OCI-LY1 (cell line): ENCODE measurements around the gene SCNN1G.
A peak's percentile ranks its signal among the peaks of the same experiment; 100 is the strongest.

Experiments
- H2AFZ ChIP-seq: fragments of 200-600 bp; sonication (generic), shearing (Covaris generic); 2 replicates; pipeline ENCODE4 v1.6.0; 2014; ENCODE audit warnings: antibody characterized with exemption, mild to moderate bottlenecking, low read length
- H3F3A ChIP-seq: fragments of 200-600 bp; sonication (generic), shearing (Covaris generic); 2 replicates; pipeline ENCODE4 v1.6.0; 2014; ENCODE audit warnings: mild to moderate bottlenecking, antibody characterized with exemption, low read length, moderate library complexity; ENCODE audit not compliant: insufficient read depth
- H3K27ac ChIP-seq: fragments of 200-600 bp; sonication (generic); 2 replicates; pipeline ENCODE4 v1.5.1; 2014; ENCODE audit warnings: low read length, mixed run types, mild to moderate bottlenecking, low read depth; ENCODE audit not compliant: poor library complexity, severe bottlenecking
- H3K27me3 ChIP-seq: fragments of 200-600 bp; sonication (generic); 2 replicates; pipeline ENCODE4 v1.6.0; 2014; ENCODE audit warnings: antibody characterized with exemption, mild to moderate bottlenecking, low read length, moderate library complexity; ENCODE audit not compliant: insufficient read depth
- H3K36me3 ChIP-seq: fragments of 200-600 bp; sonication (generic); 2 replicates; pipeline ENCODE4 v1.6.1; 2014; ENCODE audit warnings: mild to moderate bottlenecking, antibody characterized with exemption, low read length, moderate library complexity, mixed read lengths; ENCODE audit not compliant: insufficient read depth
- H3K4me1 ChIP-seq: fragments of 200-600 bp; sonication (generic); 2 replicates; pipeline ENCODE4 v1.5.1; 2014; ENCODE audit warnings: mild to moderate bottlenecking, low read length, moderate library complexity; ENCODE audit not compliant: insufficient read depth, severe bottlenecking
- H3K4me2 ChIP-seq: fragments of 200-600 bp; sonication (generic), shearing (Covaris generic); 2 replicates; pipeline ENCODE4 v1.6.1; 2014; ENCODE audit warnings: low read length
- H3K4me3 ChIP-seq: fragments of 200-600 bp; sonication (generic); 2 replicates; pipeline ENCODE4 v1.5.1; 2014; ENCODE audit warnings: low read length, low read depth, mild to moderate bottlenecking, mixed read lengths; ENCODE audit not compliant: poor library complexity, severe bottlenecking
- H3K79me2 ChIP-seq: fragments of 200-600 bp; shearing (Covaris generic); 2 replicates; pipeline ENCODE4 v1.6.1; 2016; ENCODE audit warnings: mixed run types, low read length, mixed read lengths; ENCODE audit not compliant: insufficient read depth
- H3K9ac ChIP-seq: fragments of 200-600 bp; sonication (generic), shearing (Covaris generic); 2 replicates; pipeline ENCODE4 v1.6.1; 2014; ENCODE audit warnings: mild to moderate bottlenecking, low read length, mixed read lengths
- H3K9me2 ChIP-seq: fragments of 200-600 bp; sonication (generic), shearing (Covaris generic); 2 replicates; pipeline ENCODE4 v1.6.1; 2014; ENCODE audit warnings: low read depth, mild to moderate bottlenecking, low read length, mixed read lengths
- H3K9me3 ChIP-seq: fragments of 200-600 bp; shearing (Covaris generic); 2 replicates; pipeline ENCODE4 v1.6.1; 2014; ENCODE audit warnings: low read length, mixed read lengths
- H4K20me1 ChIP-seq: fragments of 200-600 bp; sonication (generic), shearing (Covaris generic); 2 replicates; pipeline ENCODE4 v1.6.0; 2016; ENCODE audit warnings: mild to moderate bottlenecking, low read length; ENCODE audit not compliant: insufficient read depth
- CTCF ChIP-seq: fragments of 200-600 bp; sonication (generic), shearing (Covaris generic); IDR thresholded peaks from 2 replicates; pipeline ENCODE4 v1.5.1; 2017; ENCODE audit warnings: mild to moderate bottlenecking, antibody characterized with exemption, low read length, moderate library complexity, mixed read lengths
- EZH2 ChIP-seq: fragments of 200-600 bp; sonication (generic), shearing (Covaris generic); IDR thresholded peaks from 2 replicates; pipeline ENCODE4 v1.8.0; 2017; ENCODE audit warnings: borderline replicate concordance, mixed run types, mild to moderate bottlenecking, antibody characterized with exemption, low read length, moderate library complexity, mixed read lengths

Gene SCNN1G

GRCh38 chr16:23175651-23176050, 6.9 kb upstream of the SCNN1G start:
- Histone ChIP-seq H4K20me1 (no peaks in the 10 kb centered on the region), H3K4me2 (no peak overlapping the region), H3K9ac (no peak overlapping the region), H3F3A (no peaks in the 10 kb centered on the region), H3K4me3 (no peak overlapping the region), H3K9me3 (no peaks in the 10 kb centered on the region), H3K36me3 (no peaks in the 10 kb centered on the region), H3K27me3 (no peaks in the 10 kb centered on the region), H3K27ac (no peak overlapping the region), H3K4me1 (no peaks in the 10 kb centered on the region), H3K9me2 (no peaks in the 10 kb centered on the region), H2AFZ (no peak overlapping the region), H3K79me2 (no peaks in the 10 kb centered on the region)
- no peak for TF ChIP-seq CTCF
- TF ChIP-seq EZH2 = no peak

- no peak overlapping the region for H3K4me2 ChIP-seq
- no peak overlapping the region for H3K27ac ChIP-seq
- no peaks in the 10 kb centered on the region for H3K79me2 ChIP-seq
- H3K27me3 ChIP-seq = no peaks in the 10 kb centered on the region
- H3F3A ChIP-seq = no peaks in the 10 kb centered on the region
- H3K9ac ChIP-seq = no peak overlapping the region
- H3K9me2 ChIP-seq = no peaks in the 10 kb centered on the region
- TF ChIP-seq CTCF (no peak), EZH2 (no peak)
- H3K4me1 ChIP-seq = peaks cover 10% of the 10 kb centered on the region
- no peak overlapping the region for H3K4me3 ChIP-seq
- H2AFZ ChIP-seq = no peak overlapping the region
- H3K9me3 ChIP-seq = no peaks in the 10 kb centered on the region
- H3K36me3 ChIP-seq = no peaks in the 10 kb centered on the region
- H4K20me1 ChIP-seq = no peaks in the 10 kb centered on the region
Observed at GRCh38 chr16:23181506-23181905, 1.0 kb upstream of the SCNN1G start.

GRCh38 chr16:23182206-23182678, 303 bp upstream of the SCNN1G start:
- no peaks in the 10 kb centered on the region for H4K20me1 ChIP-seq
- TF ChIP-seq EZH2 (no peak), CTCF (peak; percentile 97)
- H3K9me2 ChIP-seq = no peaks in the 10 kb centered on the region
- H3K4me1 ChIP-seq = peaks cover 10% of the 10 kb centered on the region
- H3K9ac ChIP-seq = no peak overlapping the region
- no peak overlapping the region for H3K27ac ChIP-seq
- H3K36me3 ChIP-seq = no peaks in the 10 kb centered on the region
- H2AFZ ChIP-seq = no peak overlapping the region
- no peaks in the 10 kb centered on the region for H3F3A ChIP-seq
- peak overlapping the region; percentile 66 for H3K4me2 ChIP-seq
- H3K79me2 ChIP-seq = no peaks in the 10 kb centered on the region
- no peaks in the 10 kb centered on the region for H3K27me3 ChIP-seq
- H3K9me3 ChIP-seq = no peaks in the 10 kb centered on the region
- peak overlapping the region; percentile 49 for H3K4me3 ChIP-seq
